ENCODE data around the gene CASP8AP2. TPM values are rescaled to one million over a fixed set of nuclear protein-coding genes. Genes with fewer than 3 reads are reported as not detected.
"Not testable (repeated sequence)": the region's sequence is repeated elsewhere in the genome, so short reads cannot be mapped to it uniquely, and the experiment has no call there.

CASP8AP2 gene
- total RNA-seq: 10 to 100 TPM; 32.4 to 34.2 TPM

GRCh38 chr6:89829472-89830169, at the start of gene CASP8AP2:
Gene CASP8AP2 (plus strand): TSS chr6:89829880.
- H3K36me3 Mint-ChIP-seq: peaks cover 32% of the 10 kb centered on the region
- H3K9me3 Mint-ChIP-seq: no peaks in the 10 kb centered on the region
- ChIA-PET POLR2A (interaction anchor here (0.6 to 3.3 kb wide), 10 partner anchors 10 to 649 kb away, joined by 3 to 55 read pairs (median 3); partner anchors contain the start of genes LYRM2 and MDN1), CTCF (interaction anchor here (0.8 to 2.7 kb wide), 2 partner anchors 10 to 36 kb away, joined by 4 to 25 read pairs; partner anchors contain the start of gene MDN1)
- H3K4me1 Mint-ChIP-seq (ENCODE audit: low read depth): peaks cover 32% of the 10 kb centered on the region
- H3K27ac Mint-ChIP-seq: peak within 1 kb of the TSS; percentile 95
- H3K4me3 Mint-ChIP-seq: peak within 1 kb of the TSS; percentile 99
- DNase-seq: peak; percentile 98
- intact Hi-C loops (cut with micrococcal nuclease): loop anchor here (1.0 to 10.0 kb wide), 9 partner anchors 10 to 749 kb away; partner anchors contain the start of genes ANKRD6, LYRM2, MDN1 and PNRC1
- no peaks in the 10 kb centered on the region for H3K27me3 Mint-ChIP-seq

DNA sequence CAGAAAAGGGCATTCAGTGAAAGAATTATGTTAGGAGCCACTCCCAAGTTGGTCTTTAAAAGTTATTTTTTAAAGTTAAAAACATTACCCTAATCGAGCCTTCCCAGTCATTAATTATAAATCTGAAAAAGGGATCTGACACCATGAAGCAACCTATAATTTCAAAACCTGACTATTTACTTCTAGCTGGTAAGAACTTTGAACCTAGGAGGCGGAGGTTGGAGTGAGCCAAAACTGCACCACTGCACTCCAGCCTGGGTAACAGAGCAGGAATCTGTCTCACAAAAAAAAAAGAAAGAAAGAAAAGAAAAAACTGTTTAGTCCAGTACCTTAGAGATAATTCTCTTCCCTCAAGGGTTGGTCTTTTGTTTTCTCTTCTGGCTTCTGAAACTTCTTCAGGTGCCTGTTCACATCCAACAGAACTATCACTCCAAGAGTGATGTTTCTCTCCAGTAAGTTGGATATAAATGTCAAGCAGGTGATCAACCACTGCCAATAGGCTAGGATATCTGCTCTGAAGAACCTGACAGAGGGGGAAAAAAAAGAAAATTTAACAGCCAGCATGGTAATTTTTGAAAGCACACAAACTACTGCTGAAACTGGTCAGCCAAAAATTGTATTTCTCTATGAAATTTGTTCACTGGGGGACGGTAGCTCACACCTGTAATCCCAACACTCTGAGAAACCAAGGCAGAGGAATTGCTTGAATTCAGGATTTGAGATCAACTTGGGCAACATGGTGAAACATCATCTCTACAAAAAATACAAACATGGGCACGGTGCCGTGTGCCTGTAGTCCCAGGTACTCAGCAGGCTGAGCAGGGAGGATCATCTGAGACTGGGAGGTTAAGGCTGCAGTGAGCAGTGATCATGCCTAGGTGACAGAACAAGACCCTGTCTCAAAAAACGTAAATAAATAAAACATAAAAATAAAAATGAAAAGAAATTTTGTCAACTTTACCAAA, 48.3 kb upstream of the CASP8AP2 start:
- no peak for DNase-seq
- intact Hi-C loops (cut with micrococcal nuclease): no loop called here
- Mint-ChIP-seq H3K27ac (no peak overlapping the region), H3K9me3 (peaks cover 2% of the 10 kb centered on the region), H3K36me3 (peaks cover 57% of the 10 kb centered on the region), H3K4me3 (no peak overlapping the region), H3K27me3 (no peaks in the 10 kb centered on the region), H3K4me1 (ENCODE audit: low read depth) (no peaks in the 10 kb centered on the region)
- CTCF ChIA-PET: no interaction called here
- POLR2A ChIA-PET: no interaction called here

DNA sequence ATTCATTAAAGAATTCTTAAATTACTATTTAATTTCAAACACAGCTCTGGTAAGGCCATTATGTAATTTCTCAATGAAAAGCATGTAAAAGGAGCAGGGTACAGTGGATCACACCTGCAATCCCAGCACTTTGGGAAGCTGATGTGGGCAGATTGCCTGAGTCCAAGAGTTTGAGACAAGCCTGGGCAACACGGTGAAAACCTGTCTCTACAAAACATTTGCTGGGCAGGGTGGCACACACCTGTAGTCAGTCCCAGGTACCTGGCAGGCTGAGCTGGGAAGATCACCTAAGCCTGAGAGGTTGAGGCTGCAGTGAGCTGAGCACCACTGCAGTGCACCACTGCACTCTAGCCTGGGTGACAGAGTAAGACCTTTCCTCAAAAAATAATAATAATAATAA, 47.5 kb upstream of the CASP8AP2 start:
- ChIA-PET POLR2A (no interaction called here), CTCF (no interaction called here)
- no peak for DNase-seq
- Mint-ChIP-seq H3K4me1 (ENCODE audit: low read depth) (no peaks in the 10 kb centered on the region), H3K27ac (no peak overlapping the region), H3K9me3 (peaks cover 2% of the 10 kb centered on the region), H3K27me3 (no peaks in the 10 kb centered on the region), H3K4me3 (no peak overlapping the region), H3K36me3 (peaks cover 56% of the 10 kb centered on the region)
- intact Hi-C loops (cut with micrococcal nuclease): no loop called here

DNA sequence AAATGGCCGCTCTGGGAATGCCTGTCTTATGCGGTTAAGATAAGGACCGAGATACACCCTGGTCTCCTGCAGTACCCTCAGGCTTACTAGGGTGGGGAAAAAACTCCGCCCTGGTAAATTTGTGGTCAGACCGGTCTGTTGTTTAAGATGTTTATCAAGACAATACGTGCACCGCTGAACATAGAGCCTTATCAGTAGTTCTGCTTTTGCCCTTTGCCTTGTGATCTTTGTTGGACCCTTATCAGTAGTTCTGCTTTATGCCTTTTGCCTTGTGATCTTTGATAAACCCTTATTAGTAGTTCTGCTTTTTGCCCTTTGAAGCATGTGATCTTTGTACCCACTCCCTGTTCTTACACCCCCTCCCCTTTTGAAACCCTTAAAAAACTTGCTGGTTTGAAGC, 46.4 kb upstream of the CASP8AP2 start:
- H3K9me3 Mint-ChIP-seq; H3K27me3 Mint-ChIP-seq; DNase-seq; H3K27ac Mint-ChIP-seq; H3K4me3 Mint-ChIP-seq; intact Hi-C loops (cut with micrococcal nuclease); POLR2A ChIA-PET; H3K4me1 Mint-ChIP-seq (ENCODE audit: low read depth); CTCF ChIA-PET: not testable (repeated sequence)
- peaks cover 61% of the 10 kb centered on the region for H3K36me3 Mint-ChIP-seq

DNA sequence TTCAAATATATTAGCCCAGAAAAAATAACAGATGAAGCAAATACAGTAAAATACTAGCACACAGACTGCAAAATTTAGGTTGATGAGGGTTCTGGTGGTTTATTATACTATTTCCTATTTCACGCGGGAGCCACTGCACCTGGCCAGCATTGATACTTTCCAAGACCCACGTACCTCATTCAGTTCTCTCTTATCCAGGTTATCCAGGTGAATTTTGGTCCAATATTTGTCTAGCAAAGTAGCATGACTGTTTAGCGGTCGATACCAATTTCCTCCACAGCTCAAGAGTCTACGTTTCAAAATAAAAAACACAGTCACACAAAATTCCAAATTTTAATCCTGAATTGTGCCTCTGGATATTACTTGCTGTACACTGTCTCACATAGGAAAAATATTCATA, 44.8 kb upstream of the CASP8AP2 start:
- no peak for DNase-seq
- ChIA-PET POLR2A (no interaction called here), CTCF (no interaction called here)
- Mint-ChIP-seq H3K4me1 (ENCODE audit: low read depth) (no peaks in the 10 kb centered on the region), H3K27ac (no peak overlapping the region), H3K9me3 (peaks cover 2% of the 10 kb centered on the region), H3K4me3 (no peak overlapping the region), H3K27me3 (no peaks in the 10 kb centered on the region), H3K36me3 (peaks cover 64% of the 10 kb centered on the region)
- intact Hi-C loops (cut with micrococcal nuclease): no loop called here

GRCh38 chr6:89786970-89787369, 42.7 kb upstream of the CASP8AP2 start:
- peaks cover 2% of the 10 kb centered on the region for H3K9me3 Mint-ChIP-seq
- ChIA-PET POLR2A (no interaction called here), CTCF (no interaction called here)
- no peak for DNase-seq
- H3K36me3 Mint-ChIP-seq: peaks cover 57% of the 10 kb centered on the region
- no peaks in the 10 kb centered on the region for H3K27me3 Mint-ChIP-seq
- H3K27ac Mint-ChIP-seq: no peak overlapping the region
- H3K4me1 Mint-ChIP-seq (ENCODE audit: low read depth): no peaks in the 10 kb centered on the region
- H3K4me3 Mint-ChIP-seq: no peak overlapping the region
- intact Hi-C loops (cut with micrococcal nuclease): no loop called here

DNA sequence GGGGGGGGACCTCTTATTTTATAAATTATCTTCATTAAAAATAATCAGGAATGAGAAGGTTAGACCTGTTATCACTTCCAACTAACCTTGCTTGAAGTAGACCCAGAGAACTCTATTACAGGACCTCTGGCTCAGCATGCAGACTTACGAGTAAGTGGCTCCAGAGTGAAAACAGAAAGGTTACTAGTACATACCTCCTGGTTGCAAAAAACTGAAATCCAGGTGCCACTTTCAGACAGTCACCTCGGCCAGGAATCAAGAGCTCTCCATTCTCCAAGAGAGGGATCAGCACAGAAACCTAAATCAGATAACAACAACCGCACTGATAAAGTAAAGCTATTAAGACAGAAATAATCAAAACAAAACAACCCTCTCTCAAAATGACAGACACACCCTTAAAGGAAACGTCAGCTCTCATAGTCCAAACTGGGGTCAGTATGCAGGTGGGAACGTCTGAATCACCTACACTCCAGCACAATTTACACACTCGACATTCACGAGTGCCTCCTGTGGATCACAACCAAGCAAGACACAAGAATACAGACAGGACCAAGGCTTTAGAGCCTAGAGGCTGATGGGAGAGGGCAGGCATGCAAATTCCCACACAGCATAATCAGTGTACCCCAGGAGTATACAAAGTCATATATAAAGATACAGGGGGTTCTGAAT, 41.9 kb upstream of the CASP8AP2 start:
- H3K9me3 Mint-ChIP-seq: peaks cover 2% of the 10 kb centered on the region
- intact Hi-C loops (cut with micrococcal nuclease): no loop called here
- no peak overlapping the region for H3K4me3 Mint-ChIP-seq
- no peaks in the 10 kb centered on the region for H3K27me3 Mint-ChIP-seq
- ChIA-PET CTCF (no interaction called here), POLR2A (no interaction called here)
- no peak overlapping the region for H3K27ac Mint-ChIP-seq
- H3K4me1 Mint-ChIP-seq (ENCODE audit: low read depth): no peaks in the 10 kb centered on the region
- H3K36me3 Mint-ChIP-seq: peaks cover 52% of the 10 kb centered on the region
- no peak for DNase-seq

DNA sequence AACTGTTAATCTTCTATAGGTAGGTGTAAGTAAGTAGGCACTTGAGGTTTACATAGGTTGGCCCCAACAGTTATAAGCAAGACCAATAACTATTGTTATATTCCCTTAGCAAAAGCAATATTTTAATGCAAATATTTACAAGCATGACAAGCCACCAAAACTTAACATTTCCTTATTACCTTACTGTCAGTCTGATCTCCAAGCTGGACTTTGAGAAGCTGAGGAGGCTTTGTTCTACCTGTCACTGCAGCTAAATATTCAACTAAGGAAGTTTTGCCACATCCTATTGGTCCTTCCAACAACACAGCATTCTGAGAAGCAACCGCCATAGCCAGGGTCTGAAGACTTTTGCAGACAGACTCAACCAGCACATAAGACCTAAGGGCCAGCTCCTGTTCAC, 39.7 kb upstream of the CASP8AP2 start:
- no peaks in the 10 kb centered on the region for H3K9me3 Mint-ChIP-seq
- DNase-seq: no peak
- H3K27ac Mint-ChIP-seq: no peak overlapping the region
- H3K4me3 Mint-ChIP-seq: no peak overlapping the region
- intact Hi-C loops (cut with micrococcal nuclease): no loop called here
- H3K4me1 Mint-ChIP-seq (ENCODE audit: low read depth): peaks cover 21% of the 10 kb centered on the region
- peaks cover 49% of the 10 kb centered on the region for H3K36me3 Mint-ChIP-seq
- ChIA-PET CTCF (interaction anchor here (0.7 kb wide), 1 partner anchor 180 kb away, joined by 3 read pairs; no protein-coding TSS in a partner anchor), POLR2A (interaction anchor here (0.8 kb wide), 1 partner anchor 10 kb away, joined by 3 read pairs; no protein-coding TSS in a partner anchor)
- H3K27me3 Mint-ChIP-seq: no peaks in the 10 kb centered on the region

- no peak for DNase-seq
- Mint-ChIP-seq H3K4me1 (ENCODE audit: low read depth) (peaks cover 25% of the 10 kb centered on the region), H3K27ac (no peak overlapping the region), H3K36me3 (peaks cover 49% of the 10 kb centered on the region), H3K9me3 (no peaks in the 10 kb centered on the region), H3K27me3 (no peaks in the 10 kb centered on the region), H3K4me3 (no peak overlapping the region)
- ChIA-PET POLR2A (interaction anchor here (0.8 kb wide), 1 partner anchor 11 kb away, joined by 3 read pairs; no protein-coding TSS in a partner anchor), CTCF (interaction anchor here (0.7 kb wide), 1 partner anchor 181 kb away, joined by 3 read pairs; no protein-coding TSS in a partner anchor)
- intact Hi-C loops (cut with micrococcal nuclease): no loop called here
Observed at GRCh38 chr6:89790403-89790802, 39.3 kb upstream of the CASP8AP2 start.

DNA sequence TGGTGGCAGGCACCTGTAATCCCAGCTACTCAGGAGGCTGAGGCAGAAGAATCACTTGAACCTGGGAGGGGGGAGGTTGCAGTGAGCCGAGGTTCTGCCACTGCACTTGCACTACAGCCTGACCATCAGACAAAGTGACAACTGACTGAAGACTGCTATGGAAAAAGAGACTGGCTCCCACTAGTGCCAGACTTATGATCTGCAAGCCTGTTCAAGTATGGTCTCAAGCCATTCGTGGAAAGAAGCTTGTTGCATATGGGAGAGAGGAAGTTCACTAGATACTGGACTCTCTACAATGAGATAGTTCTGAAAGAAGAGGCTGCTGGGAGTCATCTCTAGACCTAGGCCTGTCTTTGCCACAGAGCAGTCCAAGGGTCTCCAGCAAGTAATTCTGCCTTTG, 36.8 kb upstream of the CASP8AP2 start:
- Mint-ChIP-seq H3K27me3 (no peaks in the 10 kb centered on the region), H3K9me3 (no peaks in the 10 kb centered on the region), H3K27ac (no peak overlapping the region), H3K4me1 (ENCODE audit: low read depth) (peaks cover 25% of the 10 kb centered on the region), H3K4me3 (no peak overlapping the region), H3K36me3 (peaks cover 50% of the 10 kb centered on the region)
- peak; percentile 16 for DNase-seq
- ChIA-PET POLR2A (interaction anchor here (0.5 kb wide), 1 partner anchor 15 kb away, joined by 3 read pairs; no protein-coding TSS in a partner anchor), CTCF (interaction anchor here (0.6 to 2.0 kb wide), 5 partner anchors 13 to 421 kb away, joined by 3 to 4 read pairs (median 4); partner anchors contain the start of gene MDN1)
- intact Hi-C loops (cut with micrococcal nuclease): no loop called here

DNA sequence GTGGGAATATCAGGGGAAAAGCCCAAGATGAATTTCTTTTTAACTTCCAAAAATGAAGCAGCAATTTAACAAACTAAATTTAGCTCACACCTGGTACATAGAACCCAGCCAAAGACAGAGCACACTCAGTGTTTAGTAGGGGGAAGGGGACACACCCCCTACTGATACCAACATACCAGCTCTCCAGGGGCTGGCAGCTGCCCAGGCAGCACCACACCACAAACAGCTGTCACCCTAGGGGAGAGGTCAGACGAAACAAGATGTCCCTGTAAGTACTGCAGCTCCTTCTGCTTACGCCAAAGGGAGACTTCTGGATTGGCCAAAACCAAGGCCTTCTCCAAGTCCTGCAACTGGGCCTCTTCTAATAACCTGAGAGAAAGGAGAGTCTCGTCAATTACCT, 36.1 kb upstream of the CASP8AP2 start:
- Mint-ChIP-seq H3K36me3 (peaks cover 46% of the 10 kb centered on the region), H3K4me1 (ENCODE audit: low read depth) (peaks cover 25% of the 10 kb centered on the region), H3K27ac (no peak overlapping the region), H3K4me3 (no peak overlapping the region), H3K9me3 (no peaks in the 10 kb centered on the region), H3K27me3 (no peaks in the 10 kb centered on the region)
- POLR2A ChIA-PET: interaction anchor here (0.5 to 1.7 kb wide), 2 partner anchors 15 to 26 kb away, joined by 3 to 4 read pairs; partner anchors contain the start of gene MDN1
- intact Hi-C loops (cut with micrococcal nuclease): no loop called here
- DNase-seq: no peak
- CTCF ChIA-PET: interaction anchor here (0.6 to 2.0 kb wide), 5 partner anchors 14 to 422 kb away, joined by 3 to 4 read pairs (median 4); partner anchors contain the start of gene MDN1

Measured in activated CD4-positive, alpha-beta memory T cell treated with anti-CD3 and anti-CD28 coated beads for 36 hours (primary cell).